WTC11 (cell line): Measurements from ENCODE around the gene SLC12A6. TPM values are rescaled to one million over a fixed set of nuclear protein-coding genes. Genes with fewer than 3 reads are reported as not detected.
A peak's percentile ranks its signal among the peaks of the same experiment; 100 is the strongest.

Source experiments
- ATAC-seq: fragments of 200-7000 bp; cut with Tn5 transposase; 2 replicates; pipeline ENCODE4 v1.10.0; 2021; ENCODE audit warnings: mild to moderate bottlenecking, moderate library complexity
- CTCF ChIA-PET: fragments of 300-600 bp; sonication (Branson Sonifier 250); formaldehyde crosslinking; loops from one replicate; lab custom pipeline; 2021; ENCODE audit warnings: antibody characterized with exemption; lab: Charles Lee
- POLR2A ChIA-PET: fragments of 350-600 bp; sonication (Branson Sonifier 250); formaldehyde crosslinking; loops from one replicate; lab custom pipeline; 2021; ENCODE audit warnings: antibody characterized with exemption; lab: Charles Lee
- DNase-seq: peaks from one replicate; pipeline ENCODE4 v3.0.0; 2021; ENCODE audit warnings: low spot score
- H3K27ac Mint-ChIP-seq: 2 replicates; pipeline ENCODE4 v1.8.0; 2021; ENCODE audit warnings: mixed read lengths
- H3K27me3 Mint-ChIP-seq: 2 replicates; pipeline ENCODE4 v1.8.0; 2021; ENCODE audit warnings: low read depth, mild to moderate bottlenecking, moderate library complexity, mixed read lengths
- H3K36me3 Mint-ChIP-seq: 2 replicates; pipeline ENCODE4 v1.8.0; 2021; ENCODE audit warnings: mixed read lengths
- H3K4me1 Mint-ChIP-seq: 2 replicates; pipeline ENCODE4 v1.8.0; 2022; ENCODE audit warnings: mixed read lengths
- H3K4me3 Mint-ChIP-seq: 2 replicates; pipeline ENCODE4 v1.8.0; 2021; ENCODE audit warnings: mild to moderate bottlenecking, moderate library complexity, mixed read lengths
- H3K9me3 Mint-ChIP-seq: 2 replicates; pipeline ENCODE4 v1.8.0; 2021; ENCODE audit warnings: mixed read lengths
- CREB1 ChIP-seq: sonication (generic); formaldehyde crosslinking; IDR thresholded peaks from 2 replicates; pipeline ENCODE4 v1.8.0; 2023; ENCODE audit warnings: mild to moderate bottlenecking, missing genetic modification reagents
- ELF4 ChIP-seq: sonication (generic); formaldehyde crosslinking; IDR thresholded peaks from 2 replicates; pipeline ENCODE4 v1.8.1; 2022; ENCODE audit warnings: low read depth, mild to moderate bottlenecking, moderate library complexity, missing genetic modification reagents
- ETV6 ChIP-seq: sonication (generic); formaldehyde crosslinking; IDR thresholded peaks from 2 replicates; pipeline ENCODE4 v1.8.1; 2022; ENCODE audit warnings: mild to moderate bottlenecking, missing genetic modification reagents
- FOXK1 ChIP-seq: sonication (generic); formaldehyde crosslinking; IDR thresholded peaks from 2 replicates; pipeline ENCODE4 v1.8.0; 2022; ENCODE audit warnings: mild to moderate bottlenecking, moderate library complexity, missing genetic modification reagents
- NFE2L1 ChIP-seq: sonication (generic); formaldehyde crosslinking; IDR thresholded peaks from 2 replicates; pipeline ENCODE4 v1.8.1; 2023; ENCODE audit warnings: missing genetic modification reagents
- NFYB ChIP-seq: sonication (generic); formaldehyde crosslinking; conservative IDR thresholded peaks from 2 replicates; pipeline ENCODE4 v1.8.0; 2022; ENCODE audit warnings: low read depth, missing genetic modification reagents
- ZBTB21 ChIP-seq: sonication (generic); formaldehyde crosslinking; IDR thresholded peaks from 2 replicates; pipeline ENCODE4 v1.8.1; 2023; ENCODE audit warnings: mild to moderate bottlenecking, missing genetic modification reagents, borderline replicate concordance
- total RNA-seq: library from RNA; stranded (reverse); gene quantifications from 3 replicates; pipeline ENCODE4 v1.2.3, GENCODE V29; 2021
- TF ChIP-seq, protein P1 (sequence below): sonication (generic); formaldehyde crosslinking; IDR thresholded peaks from 2 replicates; pipeline ENCODE4 v1.8.1; 2023; ENCODE audit warnings: mild to moderate bottlenecking, missing genetic modification reagents, borderline replicate concordance
- TF ChIP-seq, protein P2 (sequence below): fragments of 250-450 bp; sonication (Bioruptor Pico); IDR thresholded peaks from 2 replicates; pipeline ENCODE4 v1.9.0; 2021; ENCODE audit warnings: mild to moderate bottlenecking, borderline replicate concordance
- TF ChIP-seq, protein P3 (sequence below): sonication (generic); formaldehyde crosslinking; IDR thresholded peaks from 2 replicates; pipeline ENCODE4 v1.8.0; 2023; ENCODE audit warnings: missing genetic modification reagents
- TF ChIP-seq, protein P4 (sequence below): sonication (generic); formaldehyde crosslinking; IDR thresholded peaks from 2 replicates; pipeline ENCODE4 v1.8.0; 2022; ENCODE audit warnings: mild to moderate bottlenecking, missing genetic modification reagents
- TF ChIP-seq, protein P5 (sequence below): fragments of 200-600 bp; IDR thresholded peaks from 2 replicates; pipeline ENCODE4 v1.8.0; 2022; ENCODE audit warnings: antibody characterized with exemption
- TF ChIP-seq, protein P6 (sequence below): sonication (generic); formaldehyde crosslinking; IDR thresholded peaks from 2 replicates; pipeline ENCODE4 v1.8.1; 2023; ENCODE audit warnings: mild to moderate bottlenecking, missing genetic modification reagents, moderate library complexity
- TF ChIP-seq, protein P7 (sequence below): sonication (generic); formaldehyde crosslinking; IDR thresholded peaks from 2 replicates; pipeline ENCODE4 v1.8.1; 2023; ENCODE audit warnings: mild to moderate bottlenecking, moderate library complexity, missing genetic modification reagents
- TF ChIP-seq, protein P8 (sequence below): sonication (generic); formaldehyde crosslinking; IDR thresholded peaks from 2 replicates; pipeline ENCODE4 v1.8.1; 2022; ENCODE audit warnings: mild to moderate bottlenecking, moderate library complexity, missing genetic modification reagents

SLC12A6 gene
- total RNA-seq, 1 experiment from 2014 or later, result 16.2 TPM

DNA sequence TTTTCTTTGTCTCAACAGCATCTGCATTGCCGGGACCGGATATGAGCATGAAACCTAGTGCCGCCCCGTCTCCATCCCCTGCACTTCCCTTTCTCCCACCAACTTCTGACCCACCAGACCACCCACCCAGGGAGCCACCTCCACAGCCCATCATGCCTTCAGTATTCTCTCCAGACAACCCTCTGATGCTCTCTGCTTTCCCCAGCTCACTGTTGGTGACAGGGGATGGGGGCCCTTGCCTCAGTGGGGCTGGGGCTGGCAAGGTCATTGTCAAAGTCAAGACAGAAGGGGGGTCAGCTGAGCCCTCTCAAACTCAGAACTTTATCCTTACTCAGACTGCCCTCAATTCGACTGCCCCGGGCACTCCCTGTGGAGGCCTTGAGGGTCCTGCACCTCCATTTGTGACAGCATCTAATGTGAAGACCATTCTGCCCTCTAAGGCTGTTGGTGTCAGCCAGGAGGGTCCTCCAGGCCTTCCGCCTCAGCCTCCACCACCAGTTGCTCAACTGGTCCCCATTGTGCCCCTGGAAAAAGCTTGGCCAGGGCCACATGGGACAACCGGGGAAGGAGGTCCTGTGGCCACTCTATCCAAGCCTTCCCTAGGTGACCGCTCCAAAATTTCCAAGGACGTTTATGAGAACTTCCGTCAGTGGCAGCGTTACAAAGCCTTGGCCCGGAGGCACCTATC, 10.5 kb upstream of the SLC12A6 start (continued):
- TF ChIP-seq, protein P1, sequence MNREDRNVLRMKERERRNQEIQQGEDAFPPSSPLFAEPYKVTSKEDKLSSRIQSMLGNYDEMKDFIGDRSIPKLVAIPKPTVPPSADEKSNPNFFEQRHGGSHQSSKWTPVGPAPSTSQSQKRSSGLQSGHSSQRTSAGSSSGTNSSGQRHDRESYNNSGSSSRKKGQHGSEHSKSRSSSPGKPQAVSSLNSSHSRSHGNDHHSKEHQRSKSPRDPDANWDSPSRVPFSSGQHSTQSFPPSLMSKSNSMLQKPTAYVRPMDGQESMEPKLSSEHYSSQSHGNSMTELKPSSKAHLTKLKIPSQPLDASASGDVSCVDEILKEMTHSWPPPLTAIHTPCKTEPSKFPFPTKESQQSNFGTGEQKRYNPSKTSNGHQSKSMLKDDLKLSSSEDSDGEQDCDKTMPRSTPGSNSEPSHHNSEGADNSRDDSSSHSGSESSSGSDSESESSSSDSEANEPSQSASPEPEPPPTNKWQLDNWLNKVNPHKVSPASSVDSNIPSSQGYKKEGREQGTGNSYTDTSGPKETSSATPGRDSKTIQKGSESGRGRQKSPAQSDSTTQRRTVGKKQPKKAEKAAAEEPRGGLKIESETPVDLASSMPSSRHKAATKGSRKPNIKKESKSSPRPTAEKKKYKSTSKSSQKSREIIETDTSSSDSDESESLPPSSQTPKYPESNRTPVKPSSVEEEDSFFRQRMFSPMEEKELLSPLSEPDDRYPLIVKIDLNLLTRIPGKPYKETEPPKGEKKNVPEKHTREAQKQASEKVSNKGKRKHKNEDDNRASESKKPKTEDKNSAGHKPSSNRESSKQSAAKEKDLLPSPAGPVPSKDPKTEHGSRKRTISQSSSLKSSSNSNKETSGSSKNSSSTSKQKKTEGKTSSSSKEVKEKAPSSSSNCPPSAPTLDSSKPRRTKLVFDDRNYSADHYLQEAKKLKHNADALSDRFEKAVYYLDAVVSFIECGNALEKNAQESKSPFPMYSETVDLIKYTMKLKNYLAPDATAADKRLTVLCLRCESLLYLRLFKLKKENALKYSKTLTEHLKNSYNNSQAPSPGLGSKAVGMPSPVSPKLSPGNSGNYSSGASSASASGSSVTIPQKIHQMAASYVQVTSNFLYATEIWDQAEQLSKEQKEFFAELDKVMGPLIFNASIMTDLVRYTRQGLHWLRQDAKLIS (CRISPR knock-in tag), result no peak
- TF ChIP-seq NFYB (CRISPR knock-in tag), result no peak
- TF ChIP-seq, protein P2, sequence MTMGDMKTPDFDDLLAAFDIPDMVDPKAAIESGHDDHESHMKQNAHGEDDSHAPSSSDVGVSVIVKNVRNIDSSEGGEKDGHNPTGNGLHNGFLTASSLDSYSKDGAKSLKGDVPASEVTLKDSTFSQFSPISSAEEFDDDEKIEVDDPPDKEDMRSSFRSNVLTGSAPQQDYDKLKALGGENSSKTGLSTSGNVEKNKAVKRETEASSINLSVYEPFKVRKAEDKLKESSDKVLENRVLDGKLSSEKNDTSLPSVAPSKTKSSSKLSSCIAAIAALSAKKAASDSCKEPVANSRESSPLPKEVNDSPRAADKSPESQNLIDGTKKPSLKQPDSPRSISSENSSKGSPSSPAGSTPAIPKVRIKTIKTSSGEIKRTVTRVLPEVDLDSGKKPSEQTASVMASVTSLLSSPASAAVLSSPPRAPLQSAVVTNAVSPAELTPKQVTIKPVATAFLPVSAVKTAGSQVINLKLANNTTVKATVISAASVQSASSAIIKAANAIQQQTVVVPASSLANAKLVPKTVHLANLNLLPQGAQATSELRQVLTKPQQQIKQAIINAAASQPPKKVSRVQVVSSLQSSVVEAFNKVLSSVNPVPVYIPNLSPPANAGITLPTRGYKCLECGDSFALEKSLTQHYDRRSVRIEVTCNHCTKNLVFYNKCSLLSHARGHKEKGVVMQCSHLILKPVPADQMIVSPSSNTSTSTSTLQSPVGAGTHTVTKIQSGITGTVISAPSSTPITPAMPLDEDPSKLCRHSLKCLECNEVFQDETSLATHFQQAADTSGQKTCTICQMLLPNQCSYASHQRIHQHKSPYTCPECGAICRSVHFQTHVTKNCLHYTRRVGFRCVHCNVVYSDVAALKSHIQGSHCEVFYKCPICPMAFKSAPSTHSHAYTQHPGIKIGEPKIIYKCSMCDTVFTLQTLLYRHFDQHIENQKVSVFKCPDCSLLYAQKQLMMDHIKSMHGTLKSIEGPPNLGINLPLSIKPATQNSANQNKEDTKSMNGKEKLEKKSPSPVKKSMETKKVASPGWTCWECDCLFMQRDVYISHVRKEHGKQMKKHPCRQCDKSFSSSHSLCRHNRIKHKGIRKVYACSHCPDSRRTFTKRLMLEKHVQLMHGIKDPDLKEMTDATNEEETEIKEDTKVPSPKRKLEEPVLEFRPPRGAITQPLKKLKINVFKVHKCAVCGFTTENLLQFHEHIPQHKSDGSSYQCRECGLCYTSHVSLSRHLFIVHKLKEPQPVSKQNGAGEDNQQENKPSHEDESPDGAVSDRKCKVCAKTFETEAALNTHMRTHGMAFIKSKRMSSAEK (CRISPR knock-in tag), result no peak
- TF ChIP-seq, protein P3, sequence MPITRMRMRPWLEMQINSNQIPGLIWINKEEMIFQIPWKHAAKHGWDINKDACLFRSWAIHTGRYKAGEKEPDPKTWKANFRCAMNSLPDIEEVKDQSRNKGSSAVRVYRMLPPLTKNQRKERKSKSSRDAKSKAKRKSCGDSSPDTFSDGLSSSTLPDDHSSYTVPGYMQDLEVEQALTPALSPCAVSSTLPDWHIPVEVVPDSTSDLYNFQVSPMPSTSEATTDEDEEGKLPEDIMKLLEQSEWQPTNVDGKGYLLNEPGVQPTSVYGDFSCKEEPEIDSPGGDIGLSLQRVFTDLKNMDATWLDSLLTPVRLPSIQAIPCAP, result no peak
- TF ChIP-seq, all 79 proteins: peak for 0

DNA sequence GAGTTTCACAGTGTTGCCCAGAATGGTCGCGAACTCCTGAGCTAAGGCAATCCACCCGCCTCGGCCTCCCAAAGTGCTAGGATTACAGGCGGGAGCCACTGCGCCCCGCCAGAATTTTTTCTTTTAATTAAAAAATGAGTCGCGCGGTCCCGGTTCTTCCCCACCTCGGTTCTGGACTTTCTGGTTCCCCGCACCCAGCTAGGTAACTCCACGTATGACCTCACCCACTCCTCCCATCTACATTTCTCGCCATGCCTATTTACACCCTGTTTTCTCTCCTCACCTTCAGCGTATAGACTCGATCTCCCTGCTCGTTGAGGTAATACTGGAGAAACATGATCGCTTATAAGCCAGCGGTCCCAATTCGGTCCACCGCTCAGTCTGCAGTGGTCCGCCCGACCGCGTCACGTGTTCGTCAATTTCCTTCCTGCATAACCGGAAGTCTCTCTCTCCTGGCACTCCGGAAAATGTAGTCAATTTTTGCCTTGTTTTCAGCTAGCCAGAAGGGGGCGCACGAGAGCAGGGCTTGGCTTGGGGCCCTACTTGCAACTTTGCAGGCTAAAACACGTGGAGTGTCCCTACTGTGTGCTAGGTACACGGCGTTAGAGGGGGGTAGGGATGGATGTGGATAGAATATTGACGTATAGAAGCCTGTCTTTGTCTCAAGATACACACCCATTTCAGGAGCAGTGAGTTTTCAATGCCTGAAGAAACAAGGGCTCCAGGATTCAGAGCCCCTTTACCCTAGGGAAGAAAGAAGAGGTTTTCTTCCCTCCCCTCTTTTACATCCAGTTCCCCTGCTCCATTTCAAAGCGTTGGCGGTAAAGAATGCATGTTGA, 5.4 kb upstream of the SLC12A6 start, which contains the start of the genes NOP10 and NUTM1:
TSS of gene NOP10 (minus strand) at position 400 of the 839 bp plus-strand sequence. CDS start at position 337, 63 bp downstream.
TSS of gene NUTM1 (plus strand) at position 579 of the 839 bp plus-strand sequence. CDS start 382 bp downstream, outside the sequence.
- H3K27ac Mint-ChIP-seq, result peak within 1 kb of the TSS; percentile 85
- peaks cover 25% of the 10 kb centered on the region for H3K36me3 Mint-ChIP-seq
- no peak within 1 kb of the TSS for H3K4me3 Mint-ChIP-seq
- peak; percentile 79 for ATAC-seq
- H3K27me3 Mint-ChIP-seq, result no peaks in the 10 kb centered on the region
- H3K9me3 Mint-ChIP-seq, result no peaks in the 10 kb centered on the region
- H3K4me1 Mint-ChIP-seq, result peaks cover 30% of the 10 kb centered on the region
- ChIA-PET CTCF (interaction anchor here (0.6 to 2.1 kb wide), 15 partner anchors 9 to 245 kb away, joined by 3 to 27 read pairs (median 5); partner anchors contain the start of genes KATNBL1 and LPCAT4), POLR2A (interaction anchor here (0.9 to 1.6 kb wide), 6 partner anchors 11 to 245 kb away, joined by 3 to 8 read pairs (median 4); partner anchors contain the start of genes EMC7, LPCAT4 and PGBD4)
- DNase-seq, result peak; percentile 97
- TF ChIP-seq ETV6, result peak; percentile 99
- TF ChIP-seq, protein P4, sequence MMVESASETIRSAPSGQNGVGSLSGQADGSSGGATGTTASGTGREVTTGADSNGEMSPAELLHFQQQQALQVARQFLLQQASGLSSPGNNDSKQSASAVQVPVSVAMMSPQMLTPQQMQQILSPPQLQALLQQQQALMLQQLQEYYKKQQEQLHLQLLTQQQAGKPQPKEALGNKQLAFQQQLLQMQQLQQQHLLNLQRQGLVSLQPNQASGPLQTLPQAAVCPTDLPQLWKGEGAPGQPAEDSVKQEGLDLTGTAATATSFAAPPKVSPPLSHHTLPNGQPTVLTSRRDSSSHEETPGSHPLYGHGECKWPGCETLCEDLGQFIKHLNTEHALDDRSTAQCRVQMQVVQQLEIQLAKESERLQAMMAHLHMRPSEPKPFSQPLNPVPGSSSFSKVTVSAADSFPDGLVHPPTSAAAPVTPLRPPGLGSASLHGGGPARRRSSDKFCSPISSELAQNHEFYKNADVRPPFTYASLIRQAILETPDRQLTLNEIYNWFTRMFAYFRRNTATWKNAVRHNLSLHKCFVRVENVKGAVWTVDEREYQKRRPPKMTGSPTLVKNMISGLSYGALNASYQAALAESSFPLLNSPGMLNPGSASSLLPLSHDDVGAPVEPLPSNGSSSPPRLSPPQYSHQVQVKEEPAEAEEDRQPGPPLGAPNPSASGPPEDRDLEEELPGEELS (CRISPR knock-in tag), result peak; percentile 77
- TF ChIP-seq, protein P5, sequence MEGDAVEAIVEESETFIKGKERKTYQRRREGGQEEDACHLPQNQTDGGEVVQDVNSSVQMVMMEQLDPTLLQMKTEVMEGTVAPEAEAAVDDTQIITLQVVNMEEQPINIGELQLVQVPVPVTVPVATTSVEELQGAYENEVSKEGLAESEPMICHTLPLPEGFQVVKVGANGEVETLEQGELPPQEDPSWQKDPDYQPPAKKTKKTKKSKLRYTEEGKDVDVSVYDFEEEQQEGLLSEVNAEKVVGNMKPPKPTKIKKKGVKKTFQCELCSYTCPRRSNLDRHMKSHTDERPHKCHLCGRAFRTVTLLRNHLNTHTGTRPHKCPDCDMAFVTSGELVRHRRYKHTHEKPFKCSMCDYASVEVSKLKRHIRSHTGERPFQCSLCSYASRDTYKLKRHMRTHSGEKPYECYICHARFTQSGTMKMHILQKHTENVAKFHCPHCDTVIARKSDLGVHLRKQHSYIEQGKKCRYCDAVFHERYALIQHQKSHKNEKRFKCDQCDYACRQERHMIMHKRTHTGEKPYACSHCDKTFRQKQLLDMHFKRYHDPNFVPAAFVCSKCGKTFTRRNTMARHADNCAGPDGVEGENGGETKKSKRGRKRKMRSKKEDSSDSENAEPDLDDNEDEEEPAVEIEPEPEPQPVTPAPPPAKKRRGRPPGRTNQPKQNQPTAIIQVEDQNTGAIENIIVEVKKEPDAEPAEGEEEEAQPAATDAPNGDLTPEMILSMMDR, result peak; percentile 98
- TF ChIP-seq ZBTB21 (CRISPR knock-in tag), result no peak
- TF ChIP-seq, protein P6, sequence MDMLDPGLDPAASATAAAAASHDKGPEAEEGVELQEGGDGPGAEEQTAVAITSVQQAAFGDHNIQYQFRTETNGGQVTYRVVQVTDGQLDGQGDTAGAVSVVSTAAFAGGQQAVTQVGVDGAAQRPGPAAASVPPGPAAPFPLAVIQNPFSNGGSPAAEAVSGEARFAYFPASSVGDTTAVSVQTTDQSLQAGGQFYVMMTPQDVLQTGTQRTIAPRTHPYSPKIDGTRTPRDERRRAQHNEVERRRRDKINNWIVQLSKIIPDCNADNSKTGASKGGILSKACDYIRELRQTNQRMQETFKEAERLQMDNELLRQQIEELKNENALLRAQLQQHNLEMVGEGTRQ (CRISPR knock-in tag), result peak; percentile 97
- no peak for TF ChIP-seq ELF4 (CRISPR knock-in tag)
- TF ChIP-seq, protein P7, sequence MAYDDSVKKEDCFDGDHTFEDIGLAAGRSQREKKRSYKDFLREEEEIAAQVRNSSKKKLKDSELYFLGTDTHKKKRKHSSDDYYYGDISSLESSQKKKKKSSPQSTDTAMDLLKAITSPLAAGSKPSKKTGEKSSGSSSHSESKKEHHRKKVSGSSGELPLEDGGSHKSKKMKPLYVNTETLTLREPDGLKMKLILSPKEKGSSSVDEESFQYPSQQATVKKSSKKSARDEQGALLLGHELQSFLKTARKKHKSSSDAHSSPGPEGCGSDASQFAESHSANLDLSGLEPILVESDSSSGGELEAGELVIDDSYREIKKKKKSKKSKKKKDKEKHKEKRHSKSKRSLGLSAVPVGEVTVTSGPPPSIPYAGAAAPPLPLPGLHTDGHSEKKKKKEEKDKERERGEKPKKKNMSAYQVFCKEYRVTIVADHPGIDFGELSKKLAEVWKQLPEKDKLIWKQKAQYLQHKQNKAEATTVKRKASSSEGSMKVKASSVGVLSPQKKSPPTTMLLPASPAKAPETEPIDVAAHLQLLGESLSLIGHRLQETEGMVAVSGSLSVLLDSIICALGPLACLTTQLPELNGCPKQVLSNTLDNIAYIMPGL (CRISPR knock-in tag), result peak; percentile 56; the same call in 1 of the 2 replicates
- peak; percentile 66; the same call in 1 of the 2 replicates for TF ChIP-seq NFE2L1 (CRISPR knock-in tag)
- TF ChIP-seq FOXK1 (CRISPR knock-in tag), result peak; percentile 94
- no peak; the same call in 1 of the 2 replicates for TF ChIP-seq CREB1 (CRISPR knock-in tag)
- TF ChIP-seq, protein P8, sequence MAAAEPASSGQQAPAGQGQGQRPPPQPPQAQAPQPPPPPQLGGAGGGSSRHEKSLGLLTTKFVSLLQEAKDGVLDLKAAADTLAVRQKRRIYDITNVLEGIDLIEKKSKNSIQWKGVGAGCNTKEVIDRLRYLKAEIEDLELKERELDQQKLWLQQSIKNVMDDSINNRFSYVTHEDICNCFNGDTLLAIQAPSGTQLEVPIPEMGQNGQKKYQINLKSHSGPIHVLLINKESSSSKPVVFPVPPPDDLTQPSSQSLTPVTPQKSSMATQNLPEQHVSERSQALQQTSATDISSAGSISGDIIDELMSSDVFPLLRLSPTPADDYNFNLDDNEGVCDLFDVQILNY, result peak; percentile 31; the same call in 1 of the 2 replicates
